SU-DHL-6 (cell line): ENCODE measurements around the gene PRF1.

Source experiments
- CTCF ChIP-seq: fragments of 200-600 bp; sonication (generic); IDR thresholded peaks from one replicate; pipeline ENCODE4 v1.5.1; 2017; ENCODE audit warnings: antibody characterized with exemption, mild to moderate bottlenecking, low read length, moderate library complexity; ENCODE audit not compliant: insufficient read depth, poor library complexity, severe bottlenecking
- EZH2phosphoT487 ChIP-seq: fragments of 200-600 bp; sonication (generic), shearing (Covaris generic); conservative IDR thresholded peaks from 2 replicates; pipeline ENCODE4 v1.6.1; 2018; ENCODE audit warnings: mild to moderate bottlenecking, antibody characterized with exemption, low read length, moderate library complexity, mixed read lengths

GRCh38 chr10:70650104-70650503 is 47.6 kb upstream of the PRF1 start:
- TF ChIP-seq CTCF (no peak), EZH2phosphoT487 (no peak)
